ENCODE data around the gene CENPE. TPM values are rescaled to one million over a fixed set of nuclear protein-coding genes. Genes with fewer than 3 reads are reported as not detected.
"Not testable (repeated sequence)": the region's sequence is repeated elsewhere in the genome, so short reads cannot be mapped to it uniquely, and the experiment has no call there.

The CENPE gene, protein sequence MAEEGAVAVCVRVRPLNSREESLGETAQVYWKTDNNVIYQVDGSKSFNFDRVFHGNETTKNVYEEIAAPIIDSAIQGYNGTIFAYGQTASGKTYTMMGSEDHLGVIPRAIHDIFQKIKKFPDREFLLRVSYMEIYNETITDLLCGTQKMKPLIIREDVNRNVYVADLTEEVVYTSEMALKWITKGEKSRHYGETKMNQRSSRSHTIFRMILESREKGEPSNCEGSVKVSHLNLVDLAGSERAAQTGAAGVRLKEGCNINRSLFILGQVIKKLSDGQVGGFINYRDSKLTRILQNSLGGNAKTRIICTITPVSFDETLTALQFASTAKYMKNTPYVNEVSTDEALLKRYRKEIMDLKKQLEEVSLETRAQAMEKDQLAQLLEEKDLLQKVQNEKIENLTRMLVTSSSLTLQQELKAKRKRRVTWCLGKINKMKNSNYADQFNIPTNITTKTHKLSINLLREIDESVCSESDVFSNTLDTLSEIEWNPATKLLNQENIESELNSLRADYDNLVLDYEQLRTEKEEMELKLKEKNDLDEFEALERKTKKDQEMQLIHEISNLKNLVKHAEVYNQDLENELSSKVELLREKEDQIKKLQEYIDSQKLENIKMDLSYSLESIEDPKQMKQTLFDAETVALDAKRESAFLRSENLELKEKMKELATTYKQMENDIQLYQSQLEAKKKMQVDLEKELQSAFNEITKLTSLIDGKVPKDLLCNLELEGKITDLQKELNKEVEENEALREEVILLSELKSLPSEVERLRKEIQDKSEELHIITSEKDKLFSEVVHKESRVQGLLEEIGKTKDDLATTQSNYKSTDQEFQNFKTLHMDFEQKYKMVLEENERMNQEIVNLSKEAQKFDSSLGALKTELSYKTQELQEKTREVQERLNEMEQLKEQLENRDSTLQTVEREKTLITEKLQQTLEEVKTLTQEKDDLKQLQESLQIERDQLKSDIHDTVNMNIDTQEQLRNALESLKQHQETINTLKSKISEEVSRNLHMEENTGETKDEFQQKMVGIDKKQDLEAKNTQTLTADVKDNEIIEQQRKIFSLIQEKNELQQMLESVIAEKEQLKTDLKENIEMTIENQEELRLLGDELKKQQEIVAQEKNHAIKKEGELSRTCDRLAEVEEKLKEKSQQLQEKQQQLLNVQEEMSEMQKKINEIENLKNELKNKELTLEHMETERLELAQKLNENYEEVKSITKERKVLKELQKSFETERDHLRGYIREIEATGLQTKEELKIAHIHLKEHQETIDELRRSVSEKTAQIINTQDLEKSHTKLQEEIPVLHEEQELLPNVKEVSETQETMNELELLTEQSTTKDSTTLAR (N-terminal part only)
- 17.9 and 23.5 TPM in 2 replicates for total RNA-seq (2022)
- percentile 75 among the genes with signal in this experiment for Bru-seq, nascent RNA
- percentile 75 among the genes with signal in this experiment for BruChase-seq, experiment 1, labeled RNA remaining after a 6-hour chase
- BruChase-seq, experiment 2, labeled RNA remaining after a 2-hour chase: percentile 72 among the genes with signal in this experiment
- long read RNA-seq, partial matches to known transcripts: 0 of 1 reads
- long read RNA-seq, other reads (novel, unspliced or antisense): 1 of 1 reads

DNA sequence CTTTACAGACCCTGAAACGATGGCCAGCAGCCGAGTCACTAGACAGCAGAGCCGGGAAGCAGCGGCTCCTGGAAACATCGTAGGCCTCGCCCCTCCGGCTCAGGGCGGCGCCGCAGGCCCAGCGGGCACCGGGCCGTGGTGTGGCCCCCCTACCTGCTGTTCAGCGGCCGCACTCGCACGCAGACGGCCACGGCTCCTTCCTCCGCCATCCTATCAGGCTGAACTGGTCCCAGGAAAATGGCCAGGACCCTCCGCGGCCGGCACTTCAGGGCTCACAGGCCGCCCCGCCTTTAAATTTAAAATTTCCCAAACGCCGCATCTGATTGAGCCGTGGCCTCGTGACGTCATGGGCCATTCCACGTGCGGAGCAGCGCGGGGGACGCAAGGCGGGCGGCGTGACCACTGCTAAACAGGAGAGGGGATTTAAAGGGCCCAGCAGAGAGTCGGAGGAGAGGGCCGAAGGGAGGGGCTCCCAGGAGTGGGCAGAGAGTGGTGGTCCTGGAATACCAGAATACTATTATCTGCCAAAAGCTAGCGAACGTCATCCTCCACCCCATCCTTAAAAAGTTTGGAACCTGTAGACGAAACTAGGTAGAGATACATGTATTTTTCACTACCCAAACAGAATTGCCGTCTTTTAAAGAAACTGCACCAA, at the start of gene CENPE:
CENPE (minus strand) TSS at position 233 of the 655 bp plus-strand sequence; CDS start at position 209, 24 bp downstream.
- peak within 1 kb of the TSS; percentile 99 for H3K27ac Mint-ChIP-seq (ENCODE audit: unreplicated experiment)
- DNase-seq: peak; percentile 84
- peak within 1 kb of the TSS; percentile 89 for H3K4me3 Mint-ChIP-seq (ENCODE audit: low read depth, unreplicated experiment)
- intact Hi-C loops (cut with micrococcal nuclease; ENCODE audit: unreplicated experiment): no loop called here
- no TSS peak for BruUV-seq (replicated peaks)
- H3K27me3 Mint-ChIP-seq (ENCODE audit: unreplicated experiment): no peaks in the 10 kb centered on the region
- H3K4me1 Mint-ChIP-seq (ENCODE audit: low read depth, unreplicated experiment): peaks cover 17% of the 10 kb centered on the region
- peaks cover 14% of the 10 kb centered on the region for H3K36me3 Mint-ChIP-seq (ENCODE audit: insufficient read depth, unreplicated experiment)
- no peaks in the 10 kb centered on the region for H3K9me3 Mint-ChIP-seq (ENCODE audit: low read depth, unreplicated experiment)
- TF ChIP-seq, protein P1, sequence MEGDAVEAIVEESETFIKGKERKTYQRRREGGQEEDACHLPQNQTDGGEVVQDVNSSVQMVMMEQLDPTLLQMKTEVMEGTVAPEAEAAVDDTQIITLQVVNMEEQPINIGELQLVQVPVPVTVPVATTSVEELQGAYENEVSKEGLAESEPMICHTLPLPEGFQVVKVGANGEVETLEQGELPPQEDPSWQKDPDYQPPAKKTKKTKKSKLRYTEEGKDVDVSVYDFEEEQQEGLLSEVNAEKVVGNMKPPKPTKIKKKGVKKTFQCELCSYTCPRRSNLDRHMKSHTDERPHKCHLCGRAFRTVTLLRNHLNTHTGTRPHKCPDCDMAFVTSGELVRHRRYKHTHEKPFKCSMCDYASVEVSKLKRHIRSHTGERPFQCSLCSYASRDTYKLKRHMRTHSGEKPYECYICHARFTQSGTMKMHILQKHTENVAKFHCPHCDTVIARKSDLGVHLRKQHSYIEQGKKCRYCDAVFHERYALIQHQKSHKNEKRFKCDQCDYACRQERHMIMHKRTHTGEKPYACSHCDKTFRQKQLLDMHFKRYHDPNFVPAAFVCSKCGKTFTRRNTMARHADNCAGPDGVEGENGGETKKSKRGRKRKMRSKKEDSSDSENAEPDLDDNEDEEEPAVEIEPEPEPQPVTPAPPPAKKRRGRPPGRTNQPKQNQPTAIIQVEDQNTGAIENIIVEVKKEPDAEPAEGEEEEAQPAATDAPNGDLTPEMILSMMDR (IDR thresholded peaks at IDR 0.05; ENCODE audit: unreplicated experiment): no peak
- CTCF ChIA-PET: no interaction called here

DNA sequence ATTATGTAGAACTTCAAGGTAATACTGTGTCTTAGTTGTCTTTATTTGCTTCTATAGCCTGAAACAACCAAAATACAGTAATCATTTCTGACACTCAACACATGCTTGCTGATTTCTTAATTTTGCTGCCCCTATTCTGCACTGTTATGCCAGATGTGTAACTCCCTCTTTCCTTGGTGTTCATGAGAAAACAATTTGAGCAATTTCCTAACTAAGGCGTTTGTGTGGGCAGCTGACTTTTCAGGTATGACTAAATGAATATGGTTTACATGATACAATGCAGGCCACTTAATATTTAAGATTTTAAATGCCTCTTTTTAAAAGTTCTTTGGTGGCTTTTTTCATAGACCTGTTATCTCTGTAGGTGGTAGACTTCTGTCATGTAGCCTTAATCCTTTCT, 46.1 kb upstream of the CENPE start:
- TF ChIP-seq, protein P1 (IDR thresholded peaks at IDR 0.05; ENCODE audit: unreplicated experiment): no peak
- H3K4me1 Mint-ChIP-seq (ENCODE audit: low read depth, unreplicated experiment): no peaks in the 10 kb centered on the region
- H3K9me3 Mint-ChIP-seq (ENCODE audit: low read depth, unreplicated experiment): peaks cover 3% of the 10 kb centered on the region
- H3K4me3 Mint-ChIP-seq (ENCODE audit: low read depth, unreplicated experiment): no peak overlapping the region
- no peaks in the 10 kb centered on the region for H3K27me3 Mint-ChIP-seq (ENCODE audit: unreplicated experiment)
- no peak overlapping the region for H3K27ac Mint-ChIP-seq (ENCODE audit: unreplicated experiment)
- BruUV-seq (replicated peaks): no TSS peak
- no peaks in the 10 kb centered on the region for H3K36me3 Mint-ChIP-seq (ENCODE audit: insufficient read depth, unreplicated experiment)
- DNase-seq: no peak
- CTCF ChIA-PET: no interaction called here
- intact Hi-C loops (cut with micrococcal nuclease; ENCODE audit: unreplicated experiment): no loop called here

DNA sequence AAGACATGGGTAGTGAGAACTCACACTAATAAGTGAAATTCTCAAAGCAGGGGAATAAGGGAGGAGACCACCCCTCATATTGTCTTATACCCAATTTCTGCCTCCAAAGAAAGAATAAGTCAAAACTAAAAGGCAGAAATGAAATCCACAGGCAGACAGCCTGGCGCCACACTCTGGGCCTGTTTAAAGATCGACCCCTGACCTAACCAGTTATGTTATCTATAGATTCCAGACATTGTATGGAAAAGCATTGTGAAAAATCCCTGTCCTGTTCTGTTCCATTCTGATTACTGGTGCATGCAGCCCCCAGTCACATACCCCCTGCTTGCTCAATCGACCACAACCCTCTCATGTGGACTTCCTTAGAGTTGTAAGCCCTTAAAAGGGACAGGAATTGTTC, 32.8 kb upstream of the CENPE start:
- H3K9me3 Mint-ChIP-seq (ENCODE audit: low read depth, unreplicated experiment); CTCF ChIA-PET; H3K36me3 Mint-ChIP-seq (ENCODE audit: insufficient read depth, unreplicated experiment); H3K27ac Mint-ChIP-seq (ENCODE audit: unreplicated experiment); H3K4me1 Mint-ChIP-seq (ENCODE audit: low read depth, unreplicated experiment); intact Hi-C loops (cut with micrococcal nuclease; ENCODE audit: unreplicated experiment); H3K4me3 Mint-ChIP-seq (ENCODE audit: low read depth, unreplicated experiment); H3K27me3 Mint-ChIP-seq (ENCODE audit: unreplicated experiment); BruUV-seq (replicated peaks); DNase-seq: not testable (repeated sequence)

DNA sequence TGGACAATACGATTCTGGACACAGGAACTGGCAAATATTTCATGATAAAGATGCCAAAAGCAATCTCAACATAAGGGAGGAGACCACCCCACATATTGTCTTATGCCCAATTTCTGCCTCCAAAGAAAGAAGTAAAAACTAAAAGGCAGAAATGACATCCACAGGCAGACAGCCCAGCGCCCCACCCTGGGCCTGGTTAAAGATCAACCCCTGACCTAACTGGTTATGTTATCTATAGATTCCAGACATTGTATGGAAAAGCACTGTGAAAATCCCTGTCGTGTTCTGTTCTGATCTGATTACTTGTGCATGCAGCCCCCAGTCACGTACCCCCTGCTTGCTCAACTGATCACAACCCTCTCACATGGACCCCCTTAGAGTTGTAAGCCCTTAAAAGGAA, 25.4 kb upstream of the CENPE start:
- peak; percentile 43 for DNase-seq
- H3K27ac Mint-ChIP-seq (ENCODE audit: unreplicated experiment): peak overlapping the region; percentile 70
- BruUV-seq (replicated peaks); H3K9me3 Mint-ChIP-seq (ENCODE audit: low read depth, unreplicated experiment); H3K36me3 Mint-ChIP-seq (ENCODE audit: insufficient read depth, unreplicated experiment); CTCF ChIA-PET; intact Hi-C loops (cut with micrococcal nuclease; ENCODE audit: unreplicated experiment); H3K27me3 Mint-ChIP-seq (ENCODE audit: unreplicated experiment): not testable (repeated sequence)
- H3K4me3 Mint-ChIP-seq (ENCODE audit: low read depth, unreplicated experiment): peak overlapping the region; percentile 43
- H3K4me1 Mint-ChIP-seq (ENCODE audit: low read depth, unreplicated experiment): peaks cover 33% of the 10 kb centered on the region
